ENCODE data around the gene ACOX3.
A peak's percentile ranks its signal among the peaks of the same experiment; 100 is the strongest.
"Not testable (repeated sequence)": the region's sequence is repeated elsewhere in the genome, so short reads cannot be mapped to it uniquely, and the experiment has no call there.

Gene ACOX3

GRCh38 chr4:8427262-8427661 lies 13.3 kb downstream of the ACOX3 start:
- DNase-seq (ENCODE audit: insufficient read length, low spot score) = no peak
- FAIRE-seq = no peak
- no peak for TF ChIP-seq PAX5 (IDR thresholded peaks at IDR 0.05; ENCODE audit: insufficient read depth, low read length, severe bottlenecking)
- no peak for TF ChIP-seq SPI1 (IDR thresholded peaks at IDR 0.05; ENCODE audit: low read depth, low read length)
- TF ChIP-seq POLR2A (IDR thresholded peaks at IDR 0.05; ENCODE audit: low read depth, low read length) = no peak
- TF ChIP-seq POU2F2 (IDR thresholded peaks at IDR 0.05; ENCODE audit: low read depth, low read length) = no peak
- TF ChIP-seq TAF1 (IDR thresholded peaks at IDR 0.05; ENCODE audit: low read depth, low read length) = no peak
- no peak for TF ChIP-seq POLR2AphosphoS5 (IDR thresholded peaks at IDR 0.05; ENCODE audit: low read depth, low read length)

- DNase-seq (ENCODE audit: insufficient read length, low spot score) (no peak), FAIRE-seq (no peak)
- TF ChIP-seq POU2F2 (IDR thresholded peaks at IDR 0.05; ENCODE audit: low read depth, low read length) (no peak), SPI1 (IDR thresholded peaks at IDR 0.05; ENCODE audit: low read depth, low read length) (no peak), TAF1 (IDR thresholded peaks at IDR 0.05; ENCODE audit: low read depth, low read length) (no peak), POLR2A (IDR thresholded peaks at IDR 0.05; ENCODE audit: low read depth, low read length) (no peak), PAX5 (IDR thresholded peaks at IDR 0.05; ENCODE audit: insufficient read depth, low read length, severe bottlenecking) (no peak), POLR2AphosphoS5 (IDR thresholded peaks at IDR 0.05; ENCODE audit: low read depth, low read length) (no peak)
Observed at GRCh38 chr4:8422786-8423185, 17.7 kb downstream of the ACOX3 start.

GRCh38 chr4:8422327-8422726 lies 18.2 kb downstream of the ACOX3 start:
- DNase-seq (ENCODE audit: insufficient read length, low spot score) = no peak
- TF ChIP-seq TAF1 (IDR thresholded peaks at IDR 0.05; ENCODE audit: low read depth, low read length) (no peak), POLR2A (IDR thresholded peaks at IDR 0.05; ENCODE audit: low read depth, low read length) (no peak), PAX5 (IDR thresholded peaks at IDR 0.05; ENCODE audit: insufficient read depth, low read length, severe bottlenecking) (no peak), POU2F2 (IDR thresholded peaks at IDR 0.05; ENCODE audit: low read depth, low read length) (no peak), POLR2AphosphoS5 (IDR thresholded peaks at IDR 0.05; ENCODE audit: low read depth, low read length) (no peak), SPI1 (IDR thresholded peaks at IDR 0.05; ENCODE audit: low read depth, low read length) (no peak)
- FAIRE-seq = no peak

GRCh38 chr4:8420151-8420550 lies 20.4 kb downstream of the ACOX3 start:
- DNase-seq (ENCODE audit: insufficient read length, low spot score); FAIRE-seq: not testable (repeated sequence)

GRCh38 chr4:8419222-8420041 lies 21.1 kb downstream of the ACOX3 start:
- TF ChIP-seq SPI1 (IDR thresholded peaks at IDR 0.05; ENCODE audit: low read depth, low read length) = no peak
- DNase-seq (ENCODE audit: insufficient read length, low spot score) (no peak), FAIRE-seq (peak; percentile 51)

GRCh38 chr4:8417071-8417614 lies 23.4 kb downstream of the ACOX3 start:
- no peak for FAIRE-seq

GRCh38 chr4:8414377-8414776 lies 26.1 kb downstream of the ACOX3 start:
- DNase-seq (ENCODE audit: insufficient read length, low spot score) = no peak
- no peak for FAIRE-seq
- no peak for TF ChIP-seq POLR2AphosphoS5 (IDR thresholded peaks at IDR 0.05; ENCODE audit: low read depth, low read length)
- no peak for TF ChIP-seq POLR2A (IDR thresholded peaks at IDR 0.05; ENCODE audit: low read depth, low read length)
- TF ChIP-seq POU2F2 (IDR thresholded peaks at IDR 0.05; ENCODE audit: low read depth, low read length) = no peak
- TF ChIP-seq SPI1 (IDR thresholded peaks at IDR 0.05; ENCODE audit: low read depth, low read length) = no peak
- no peak for TF ChIP-seq TAF1 (IDR thresholded peaks at IDR 0.05; ENCODE audit: low read depth, low read length)
- TF ChIP-seq PAX5 (IDR thresholded peaks at IDR 0.05; ENCODE audit: insufficient read depth, low read length, severe bottlenecking) = no peak

More at GRCh38 chr4:8417071-8417614, 23.4 kb downstream of the ACOX3 start:
- DNase-seq (ENCODE audit: insufficient read length, low spot score) = no peak
- no peak for TF ChIP-seq POLR2AphosphoS5 (IDR thresholded peaks at IDR 0.05; ENCODE audit: low read depth, low read length)
- TF ChIP-seq POU2F2 (IDR thresholded peaks at IDR 0.05; ENCODE audit: low read depth, low read length) = no peak
- no peak for TF ChIP-seq POLR2A (IDR thresholded peaks at IDR 0.05; ENCODE audit: low read depth, low read length)
- no peak for TF ChIP-seq SPI1 (IDR thresholded peaks at IDR 0.05; ENCODE audit: low read depth, low read length)

GRCh38 chr4:8412288-8412687 lies 28.2 kb downstream of the ACOX3 start:
- no peak for DNase-seq (ENCODE audit: insufficient read length, low spot score)
- no peak for TF ChIP-seq POU2F2 (IDR thresholded peaks at IDR 0.05; ENCODE audit: low read depth, low read length)
- no peak for TF ChIP-seq TAF1 (IDR thresholded peaks at IDR 0.05; ENCODE audit: low read depth, low read length)
- no peak for TF ChIP-seq POLR2AphosphoS5 (IDR thresholded peaks at IDR 0.05; ENCODE audit: low read depth, low read length)
- no peak for TF ChIP-seq PAX5 (IDR thresholded peaks at IDR 0.05; ENCODE audit: insufficient read depth, low read length, severe bottlenecking)
- FAIRE-seq = no peak

GRCh38 chr4:8411351-8412180 lies 29.0 kb downstream of the ACOX3 start:
- FAIRE-seq (no peak), DNase-seq (ENCODE audit: insufficient read length, low spot score) (no peak)
- TF ChIP-seq SPI1 (IDR thresholded peaks at IDR 0.05; ENCODE audit: low read depth, low read length) (no peak), PAX5 (IDR thresholded peaks at IDR 0.05; ENCODE audit: insufficient read depth, low read length, severe bottlenecking) (no peak), POLR2AphosphoS5 (IDR thresholded peaks at IDR 0.05; ENCODE audit: low read depth, low read length) (no peak), POLR2A (IDR thresholded peaks at IDR 0.05; ENCODE audit: low read depth, low read length) (no peak), TAF1 (IDR thresholded peaks at IDR 0.05; ENCODE audit: low read depth, low read length) (no peak)

Measured in GM12891 (cell line).